IgD-negative memory B cell (primary cell): ENCODE results near the gene ASAH2. TPM values are rescaled to one million over a fixed set of nuclear protein-coding genes. Genes with fewer than 3 reads are reported as not detected.

ENCODE experiments used
- H3K27ac Mint-ChIP-seq, 3 donors: one replicate each; pipeline ENCODE4 v1.8.0; 2020 to 2022; ENCODE audit warnings: mild to moderate bottlenecking in 3 of 3, mixed read lengths in 3 of 3, moderate library complexity in 1 of 3
- H3K27me3 Mint-ChIP-seq: one replicate; pipeline ENCODE4 v1.8.0; 2021; ENCODE audit warnings: mixed read lengths
- H3K36me3 Mint-ChIP-seq: one replicate; pipeline ENCODE4 v1.8.0; 2020; ENCODE audit warnings: mild to moderate bottlenecking, mixed read lengths
- H3K4me1 Mint-ChIP-seq, 3 donors: one replicate each; pipeline ENCODE4 v1.8.0; 2020 to 2022; ENCODE audit warnings: mixed read lengths in 3 of 3, mild to moderate bottlenecking in 1 of 3
- H3K4me3 Mint-ChIP-seq, 4 donors: one replicate each; pipeline ENCODE4 v1.8.0; 2020 to 2022; ENCODE audit warnings: mild to moderate bottlenecking in 4 of 4, mixed read lengths in 4 of 4, moderate library complexity in 3 of 4
- H3K9me3 Mint-ChIP-seq, 3 donors: one replicate each; pipeline ENCODE4 v1.8.0; 2020 to 2021; ENCODE audit warnings: mixed read lengths in 3 of 3, mild to moderate bottlenecking in 1 of 3
- polyA plus RNA-seq: library from polyadenylated mRNA; unstranded; fragments of 300-500 nt; fragmentation: Illumina TruSeq; gene quantifications from one replicate; pipeline ENCODE4 v1.2.3, GENCODE V29; 2021

Gene ASAH2
- polyA plus RNA-seq, 1 donor from 2014 or later: 1.5 TPM

- Mint-ChIP-seq H3K9me3 (no peaks in the 10 kb centered on the region), H3K27me3 (peaks cover 3% of the 10 kb centered on the region), H3K36me3 (no peaks in the 10 kb centered on the region), H3K4me1 (no peaks in the 10 kb centered on the region), H3K27ac (no peak overlapping the region), H3K4me3 (no peak overlapping the region)
Observed at GRCh38 chr10:50231515-50232260, 19.6 kb downstream of the ASAH2 start.

GRCh38 chr10:50229460-50229859 lies 21.9 kb downstream of the ASAH2 start:
- Mint-ChIP-seq H3K4me1 (peaks cover 0 to 3% (median 0%) of the 10 kb centered on the region in 3 donors), H3K4me3 (no peak overlapping the region), H3K9me3 (no peaks in the 10 kb centered on the region), H3K27ac (no peak overlapping the region), H3K27me3 (no peaks in the 10 kb centered on the region), H3K36me3 (no peaks in the 10 kb centered on the region)

GRCh38 chr10:50228672-50229071 lies 22.6 kb downstream of the ASAH2 start:
- H3K4me1 Mint-ChIP-seq: peaks cover 0 to 5% (median 0%) of the 10 kb centered on the region in 3 donors
- H3K27ac Mint-ChIP-seq: no peak overlapping the region
- H3K36me3 Mint-ChIP-seq: no peaks in the 10 kb centered on the region
- no peak overlapping the region for H3K4me3 Mint-ChIP-seq
- H3K27me3 Mint-ChIP-seq: no peaks in the 10 kb centered on the region
- no peaks in the 10 kb centered on the region for H3K9me3 Mint-ChIP-seq

GRCh38 chr10:50226610-50227009 lies 24.7 kb downstream of the ASAH2 start:
- Mint-ChIP-seq H3K4me3 (no peak overlapping the region), H3K27me3 (no peaks in the 10 kb centered on the region), H3K36me3 (no peaks in the 10 kb centered on the region), H3K27ac (no peak overlapping the region), H3K4me1 (peaks cover 0 to 5% (median 0%) of the 10 kb centered on the region in 3 donors), H3K9me3 (no peaks in the 10 kb centered on the region)

GRCh38 chr10:50224330-50224952 lies 26.9 kb downstream of the ASAH2 start:
- H3K4me3 Mint-ChIP-seq: no peak overlapping the region
- H3K4me1 Mint-ChIP-seq: peaks cover 0 to 5% (median 0%) of the 10 kb centered on the region in 3 donors
- H3K9me3 Mint-ChIP-seq: no peaks in the 10 kb centered on the region
- H3K27me3 Mint-ChIP-seq: no peaks in the 10 kb centered on the region
- no peaks in the 10 kb centered on the region for H3K36me3 Mint-ChIP-seq
- no peak overlapping the region for H3K27ac Mint-ChIP-seq

GRCh38 chr10:50222199-50222598 lies 29.1 kb downstream of the ASAH2 start:
- no peaks in the 10 kb centered on the region for H3K27me3 Mint-ChIP-seq
- peaks cover 0 to 5% (median 0%) of the 10 kb centered on the region in 3 donors for H3K4me1 Mint-ChIP-seq
- H3K9me3 Mint-ChIP-seq: no peaks in the 10 kb centered on the region
- H3K4me3 Mint-ChIP-seq: no peak overlapping the region
- no peak overlapping the region for H3K27ac Mint-ChIP-seq
- H3K36me3 Mint-ChIP-seq: no peaks in the 10 kb centered on the region

GRCh38 chr10:50221470-50221869 lies 29.8 kb downstream of the ASAH2 start:
- Mint-ChIP-seq H3K27ac (no peak overlapping the region), H3K9me3 (no peaks in the 10 kb centered on the region), H3K4me3 (no peak overlapping the region), H3K4me1 (peaks cover 0 to 9% (median 0%) of the 10 kb centered on the region in 3 donors), H3K27me3 (no peaks in the 10 kb centered on the region), H3K36me3 (no peaks in the 10 kb centered on the region)

GRCh38 chr10:50219646-50220045 lies 31.7 kb downstream of the ASAH2 start:
- no peaks in the 10 kb centered on the region for H3K36me3 Mint-ChIP-seq
- no peaks in the 10 kb centered on the region for H3K27me3 Mint-ChIP-seq
- H3K27ac Mint-ChIP-seq: no peak overlapping the region
- no peak overlapping the region for H3K4me3 Mint-ChIP-seq
- peaks cover 0 to 8% (median 0%) of the 10 kb centered on the region in 3 donors for H3K4me1 Mint-ChIP-seq
- H3K9me3 Mint-ChIP-seq: peaks cover 0 to 1% (median 0%) of the 10 kb centered on the region in 3 donors

- no peak overlapping the region for H3K4me3 Mint-ChIP-seq
- H3K4me1 Mint-ChIP-seq: peaks cover 0 to 4% (median 0%) of the 10 kb centered on the region in 3 donors
- no peaks in the 10 kb centered on the region for H3K27me3 Mint-ChIP-seq
- H3K9me3 Mint-ChIP-seq: peaks cover 0 to 1% (median 0%) of the 10 kb centered on the region in 3 donors
- no peak overlapping the region for H3K27ac Mint-ChIP-seq
- H3K36me3 Mint-ChIP-seq: no peaks in the 10 kb centered on the region
Observed at GRCh38 chr10:50219200-50219599, 32.1 kb downstream of the ASAH2 start.

- Mint-ChIP-seq H3K27me3 (no peaks in the 10 kb centered on the region), H3K9me3 (peaks cover 0 to 1% (median 0%) of the 10 kb centered on the region in 3 donors), H3K4me3 (no peak overlapping the region), H3K27ac (no peak overlapping the region), H3K36me3 (no peaks in the 10 kb centered on the region), H3K4me1 (peaks cover 0 to 4% (median 0%) of the 10 kb centered on the region in 3 donors)
Observed at GRCh38 chr10:50216894-50217293, 34.4 kb downstream of the ASAH2 start.

GRCh38 chr10:50216418-50216817 lies 34.9 kb downstream of the ASAH2 start:
- Mint-ChIP-seq H3K9me3 (peaks cover 0 to 1% (median 0%) of the 10 kb centered on the region in 3 donors), H3K4me1 (peaks cover 0 to 4% (median 0%) of the 10 kb centered on the region in 3 donors), H3K36me3 (no peaks in the 10 kb centered on the region), H3K4me3 (no peak overlapping the region), H3K27me3 (no peaks in the 10 kb centered on the region), H3K27ac (no peak overlapping the region)

GRCh38 chr10:50211670-50212069 lies 39.6 kb downstream of the ASAH2 start:
- H3K36me3 Mint-ChIP-seq: no peaks in the 10 kb centered on the region
- H3K4me1 Mint-ChIP-seq: no peaks in the 10 kb centered on the region
- H3K4me3 Mint-ChIP-seq: no peak overlapping the region
- H3K27ac Mint-ChIP-seq: no peak overlapping the region
- peaks cover 2% of the 10 kb centered on the region for H3K27me3 Mint-ChIP-seq
- peaks cover 0 to 1% (median 0%) of the 10 kb centered on the region in 3 donors for H3K9me3 Mint-ChIP-seq

GRCh38 chr10:50210876-50211275 lies 40.4 kb downstream of the ASAH2 start:
- H3K27ac Mint-ChIP-seq: no peak overlapping the region
- H3K9me3 Mint-ChIP-seq: peaks cover 0 to 1% (median 0%) of the 10 kb centered on the region in 3 donors
- H3K4me1 Mint-ChIP-seq: no peaks in the 10 kb centered on the region
- no peak overlapping the region for H3K4me3 Mint-ChIP-seq
- H3K36me3 Mint-ChIP-seq: no peaks in the 10 kb centered on the region
- peaks cover 2% of the 10 kb centered on the region for H3K27me3 Mint-ChIP-seq
